Adrenal gland (tissue), 12 donors: ENCODE results near the gene APOB. TPM values are rescaled to one million over a fixed set of nuclear protein-coding genes. Genes with fewer than 3 reads are reported as not detected.

Source experiments
- DNase-seq, 7 donors: peaks; one replicate each; pipeline ENCODE4 v3.0.0-alpha.2; 2019 to 2020
- H3K27ac ChIP-seq, 5 donors: fragments of 200-600 bp; sonication (generic) in 4 of 5; 1 replicate in 3 of 5; 2 replicates in 2 of 5; pipeline versions ENCODE4 v1.5.1 to v1.8.0; 2016 to 2020; ENCODE audit warnings: mild to moderate bottlenecking in 1 of 5
- H3K27me3 ChIP-seq: fragments of 200-600 bp; 2 replicates; pipeline ENCODE4 v1.8.0; 2021
- H3K36me3 ChIP-seq, 2 donors: fragments of 200-600 bp; replicated peaks in 1 of 2; 1 replicate in 1 of 2; 2 replicates in 1 of 2; pipeline versions ENCODE4 v1.5.1 to v1.8.0; 2018 to 2022
- H3K4me1 ChIP-seq, 2 donors: fragments of 200-600 bp; replicated peaks in 1 of 2; 1 replicate in 1 of 2; 2 replicates in 1 of 2; pipeline versions ENCODE4 v1.5.1 to v1.8.0; 2018 to 2021
- H3K4me3 ChIP-seq, 4 donors: fragments of 200-600 bp; sonication (generic) in 3 of 4; one replicate each; pipeline ENCODE4 v1.5.1; 2016 to 2018
- H3K9me3 ChIP-seq, 3 donors: fragments of 200-600 bp; sonication (generic) in 1 of 3; replicated peaks in 1 of 3; 1 replicate in 2 of 3; 2 replicates in 1 of 3; pipeline versions ENCODE4 v1.5.1 to v1.8.0; 2016 to 2021
- POLR2A ChIP-seq, 2 donors: fragments of 450-650 bp; IDR thresholded peaks; one replicate each; pipeline ENCODE4 v1.6.1; 2017; ENCODE audit warnings: antibody characterized with exemption in 2 of 2, mild to moderate bottlenecking in 2 of 2, moderate library complexity in 1 of 2
- WGBS, 4 donors: extraction: QIAGEN DNeasy Blood & Tissue Kit in 2 of 4; methylation state at CpG; one replicate each; pipeline versions ENCODE4 v1.1.5 to v1.1.7; 2013 to 2017; 5-methylcytosine and 5-hydroxymethylcytosine counted together
- intact Hi-C, 2 donors: fragments of 100-400 bp; cut with DNase I; formaldehyde crosslinking; loops; one replicate each; pipeline versions ENCODE4 v1.14.1 to v1.15.0; 2022 to 2023
- polyA plus RNA-seq, 3 donors: library from polyadenylated mRNA; stranded (reverse); fragments of 200-250 nt in 2 of 3; fragments of 350-450 nt in 1 of 3; fragmentation: Illumina TruSeq in 1 of 3; extraction: RNeasy Lipid Tissue Mini Kit (QIAGEN cat#74804) in 1 of 3; gene quantifications; one replicate each; pipeline ENCODE4 v1.2.3, GENCODE V29; 2013 to 2014
- total RNA-seq, 9 donors: library from RNA; depleted of rRNA in 4 of 9; stranded (reverse); fragments of >200 nt in 4 of 9; fragments of 120-200 nt in 1 of 9; fragmentation: NEBNext Ultra II Directional in 1 of 9; extraction: Animal tissue kit (Norgen Biotek cat#: 25700) in 1 of 9; gene quantifications; one replicate each; pipeline versions ENCODE4 v1.1.0 to v1.2.4, GENCODE V29; 2013 to 2023
- TF ChIP-seq, protein P1 (sequence below), 6 experiments: fragments of 450-650 bp in 4 of 6; fragments of 200-600 bp in 2 of 6; sonication (generic) in 1 of 6; IDR thresholded peaks; 1 replicate in 5 of 6; 2 replicates in 1 of 6; pipeline versions ENCODE4 v1.5.1 to v1.8.0; 2016 to 2021; ENCODE audit warnings: antibody characterized with exemption in 6 of 6, mild to moderate bottlenecking in 2 of 6, moderate library complexity in 1 of 6
- donor health status: healthy with polysubstance abuse.
- donor health status: Bipolar disorder and iron deficiency.
- donor health status: DM: yes; HTN: yes; CAD: no.
- donor health status: DM: no; HTN: no; CAD: no.
- donor health status: DM: no; HTN: no; CAD: no.
- donor health status: DM: yes; HTN: yes; CAD: no.

APOB gene
- total and polyA plus RNA-seq, 12 donors = under 0.01 to 1.9 (median 0.16) TPM; not detected in 1

DNA sequence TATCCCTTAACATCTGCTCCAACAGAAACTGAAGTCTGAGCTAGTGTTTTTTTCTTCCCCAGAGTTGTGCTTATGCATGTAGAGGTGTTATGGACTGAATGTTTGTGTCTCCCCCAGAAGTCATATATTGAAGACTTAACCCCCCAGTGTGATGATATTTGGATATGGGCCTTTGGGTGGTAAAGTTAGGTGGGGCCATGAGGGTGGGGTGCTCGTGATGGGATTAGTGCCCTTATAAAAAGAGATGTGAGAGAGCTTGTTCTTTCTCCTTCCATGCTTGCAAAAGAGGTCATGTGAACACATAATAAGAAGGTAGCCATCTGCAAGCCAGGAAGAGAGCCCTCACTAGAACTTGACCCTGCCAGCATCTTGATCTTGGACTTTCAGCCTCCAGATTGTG, 34.4 kb upstream of the APOB start:
- no peak overlapping the region for H3K27ac ChIP-seq
- no peak for DNase-seq
- TF ChIP-seq POLR2A (IDR thresholded peaks at IDR 0.05) = no peak
- TF ChIP-seq, protein P1, sequence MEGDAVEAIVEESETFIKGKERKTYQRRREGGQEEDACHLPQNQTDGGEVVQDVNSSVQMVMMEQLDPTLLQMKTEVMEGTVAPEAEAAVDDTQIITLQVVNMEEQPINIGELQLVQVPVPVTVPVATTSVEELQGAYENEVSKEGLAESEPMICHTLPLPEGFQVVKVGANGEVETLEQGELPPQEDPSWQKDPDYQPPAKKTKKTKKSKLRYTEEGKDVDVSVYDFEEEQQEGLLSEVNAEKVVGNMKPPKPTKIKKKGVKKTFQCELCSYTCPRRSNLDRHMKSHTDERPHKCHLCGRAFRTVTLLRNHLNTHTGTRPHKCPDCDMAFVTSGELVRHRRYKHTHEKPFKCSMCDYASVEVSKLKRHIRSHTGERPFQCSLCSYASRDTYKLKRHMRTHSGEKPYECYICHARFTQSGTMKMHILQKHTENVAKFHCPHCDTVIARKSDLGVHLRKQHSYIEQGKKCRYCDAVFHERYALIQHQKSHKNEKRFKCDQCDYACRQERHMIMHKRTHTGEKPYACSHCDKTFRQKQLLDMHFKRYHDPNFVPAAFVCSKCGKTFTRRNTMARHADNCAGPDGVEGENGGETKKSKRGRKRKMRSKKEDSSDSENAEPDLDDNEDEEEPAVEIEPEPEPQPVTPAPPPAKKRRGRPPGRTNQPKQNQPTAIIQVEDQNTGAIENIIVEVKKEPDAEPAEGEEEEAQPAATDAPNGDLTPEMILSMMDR (IDR thresholded peaks at IDR 0.05) = no peak
- WGBS, 4 donors = 76 to 88% (median 80%) methylated on average over 1 of the region's 1 CpG
- no peaks in the 10 kb centered on the region for H3K36me3 ChIP-seq
- H3K4me3 ChIP-seq = no peak overlapping the region
- no peaks in the 10 kb centered on the region for H3K27me3 ChIP-seq
- intact Hi-C loops = no loop called here
- no peaks in the 10 kb centered on the region for H3K9me3 ChIP-seq
- H3K4me1 ChIP-seq = no peaks in the 10 kb centered on the region

DNA sequence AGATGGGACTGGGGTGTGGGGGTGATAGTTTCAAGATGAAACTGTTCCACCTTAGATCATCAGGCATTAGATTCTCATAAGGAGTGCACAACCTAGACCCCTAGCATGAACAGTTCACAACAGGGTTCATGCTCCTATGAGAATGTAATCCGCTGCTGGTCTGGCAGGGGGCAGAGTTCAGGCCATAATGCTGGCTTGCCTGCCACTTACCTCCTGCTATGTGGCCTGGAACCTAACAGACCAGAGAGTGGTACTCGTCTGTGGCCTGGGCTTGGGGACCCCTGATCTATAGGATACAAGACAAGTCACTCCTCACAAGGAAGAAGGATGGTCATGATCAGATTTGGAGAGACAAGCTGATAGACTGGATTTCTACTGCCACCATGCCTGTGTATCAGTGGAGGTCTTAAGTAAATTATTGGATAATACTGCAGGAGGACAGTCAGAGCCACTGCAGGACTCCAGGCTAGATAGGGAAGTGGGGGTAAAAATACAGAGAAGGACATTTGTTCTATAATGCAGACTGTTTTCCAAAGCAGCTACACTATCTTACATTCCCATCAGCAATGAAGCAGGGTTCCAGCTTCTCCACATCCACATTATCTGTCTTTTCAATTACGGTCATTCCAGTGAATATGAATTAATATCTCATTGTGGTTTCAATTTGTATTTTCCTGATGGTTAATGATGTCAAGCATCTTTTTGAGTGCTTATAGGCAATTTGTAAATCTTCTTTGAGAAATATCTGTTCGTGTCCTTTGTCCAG, 28.8 kb upstream of the APOB start:
- no peaks in the 10 kb centered on the region for H3K36me3 ChIP-seq
- H3K27ac ChIP-seq = no peak overlapping the region
- no peaks in the 10 kb centered on the region for H3K9me3 ChIP-seq
- H3K4me1 ChIP-seq = no peaks in the 10 kb centered on the region
- WGBS, 4 donors = 71 to 87% (median 77%) methylated on average over 4 of the region's 4 CpGs
- H3K4me3 ChIP-seq = no peak overlapping the region
- intact Hi-C loops = no loop called here
- no peak for TF ChIP-seq POLR2A (IDR thresholded peaks at IDR 0.05)
- TF ChIP-seq, protein P1 (IDR thresholded peaks at IDR 0.05) = no peak
- H3K27me3 ChIP-seq = no peaks in the 10 kb centered on the region
- no peak for DNase-seq

DNA sequence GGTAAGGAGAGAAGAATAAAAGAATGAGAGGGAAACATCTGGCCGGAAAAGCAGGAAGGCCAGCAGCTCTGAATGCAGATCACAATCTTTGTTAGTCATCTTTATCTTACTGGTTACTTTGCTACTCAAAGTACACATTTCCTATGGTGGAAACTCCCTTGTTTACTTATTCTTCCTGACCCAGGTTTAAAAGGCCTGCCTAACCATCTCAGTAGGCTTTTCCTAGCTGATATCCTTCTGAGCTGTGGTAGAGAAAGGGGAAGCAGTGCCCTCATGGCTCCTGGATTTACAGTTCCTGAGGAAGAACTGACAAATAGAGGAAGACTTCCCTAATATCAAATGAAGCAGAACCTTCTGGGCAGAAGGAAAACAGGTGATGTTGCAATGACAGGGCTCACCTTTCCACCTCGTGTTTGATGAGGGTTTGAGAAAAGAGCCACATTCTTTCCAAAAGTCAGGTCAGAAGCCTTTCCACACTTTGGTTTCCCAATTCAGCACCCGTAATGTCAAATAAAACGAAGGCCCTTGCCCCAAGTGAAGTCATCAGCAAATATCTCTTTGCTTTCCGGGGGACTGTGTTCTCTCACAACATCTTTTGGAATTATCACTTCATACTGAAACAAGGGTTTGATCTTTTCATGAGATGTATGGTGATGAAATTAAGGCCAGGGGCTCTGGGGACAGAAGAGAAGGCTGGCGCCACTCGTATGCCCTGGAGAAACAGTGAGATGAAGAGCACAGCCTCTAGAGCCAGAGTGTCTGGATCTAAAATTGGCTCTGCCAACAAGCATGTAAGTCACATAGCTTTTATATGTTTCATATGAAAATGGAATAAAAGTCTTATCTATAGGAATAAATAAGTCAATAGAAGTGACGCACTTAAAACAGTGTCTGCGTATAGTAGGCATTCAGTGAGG, 26.7 kb upstream of the APOB start:
- H3K4me1 ChIP-seq = no peaks in the 10 kb centered on the region
- TF ChIP-seq POLR2A (IDR thresholded peaks at IDR 0.05) = no peak
- H3K4me3 ChIP-seq = no peak overlapping the region
- intact Hi-C loops = no loop called here
- H3K36me3 ChIP-seq = no peaks in the 10 kb centered on the region
- H3K9me3 ChIP-seq = no peaks in the 10 kb centered on the region
- DNase-seq = no peak
- no peaks in the 10 kb centered on the region for H3K27me3 ChIP-seq
- WGBS, 4 donors = 78 to 85% (median 81%) methylated on average over 9 of the region's 9 CpGs
- H3K27ac ChIP-seq = no peak overlapping the region

DNA sequence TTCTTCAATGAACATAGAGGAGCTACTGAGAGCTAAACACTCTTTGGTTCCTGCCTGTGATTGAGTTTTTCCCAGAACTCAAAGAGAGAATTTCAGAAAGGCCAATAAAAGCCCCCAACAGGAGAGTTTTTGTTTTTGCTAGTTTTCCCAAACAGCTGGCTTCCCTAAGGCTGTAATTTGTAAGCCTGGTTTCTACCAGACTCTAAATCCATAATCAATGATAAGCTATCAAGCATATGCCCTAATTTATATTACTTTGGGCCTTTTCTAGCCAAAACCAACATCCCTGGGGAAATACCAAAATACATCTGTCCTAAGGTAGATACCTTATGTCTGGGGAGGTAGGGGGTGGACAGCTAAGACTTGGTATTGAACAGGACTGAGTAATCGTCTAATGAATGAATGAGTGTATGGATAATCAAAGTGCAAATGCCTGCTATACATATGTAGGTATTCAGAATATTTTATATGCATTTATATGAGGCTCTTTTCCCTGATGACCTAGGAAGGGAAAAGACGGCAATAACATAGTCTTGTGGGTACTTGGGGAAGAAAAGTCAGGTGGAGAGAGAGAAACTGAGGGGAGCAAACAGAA, 26.0 kb upstream of the APOB start:
- Histone ChIP-seq H3K4me1 (no peaks in the 10 kb centered on the region), H3K36me3 (no peaks in the 10 kb centered on the region), H3K27me3 (no peaks in the 10 kb centered on the region), H3K27ac (no peak overlapping the region), H3K4me3 (no peak overlapping the region), H3K9me3 (no peaks in the 10 kb centered on the region)
- 38 to 67% (median 52%) methylated on average over 2 of the region's 2 CpGs for WGBS, 4 donors
- TF ChIP-seq POLR2A (IDR thresholded peaks at IDR 0.05) = no peak
- TF ChIP-seq, protein P1 (IDR thresholded peaks at IDR 0.05) = no peak
- intact Hi-C loops = no loop called here
- DNase-seq = no peak
